Smooth muscle cell (in vitro differentiated cells): ENCODE data around the gene TSPAN14. TPM values are rescaled to one million over a fixed set of nuclear protein-coding genes. Genes with fewer than 3 reads are reported as not detected.
"Not testable (repeated sequence)": the region's sequence is repeated elsewhere in the genome, so short reads cannot be mapped to it uniquely, and the experiment has no call there.

Experiments
- DNase-seq: peaks from one replicate; lab custom pipeline; 2025; ENCODE audit not compliant: unreplicated experiment; lab: John Stamatoyannopoulos, UW
- H2AFZ ChIP-seq: fragments of 200-600 bp; sonication (generic); 2 replicates; pipeline ENCODE4 v1.6.0; 2016; ENCODE audit warnings: antibody characterized with exemption, low read depth, mild to moderate bottlenecking
- H3F3A ChIP-seq: fragments of 200-600 bp; sonication (generic); 2 replicates; pipeline ENCODE4 v1.6.0; 2017; ENCODE audit warnings: antibody characterized with exemption, low read depth
- H3K27ac ChIP-seq: fragments of 200-600 bp; sonication (generic); 2 replicates; pipeline ENCODE4 v1.5.1; 2016; ENCODE audit warnings: low read depth, mild to moderate bottlenecking
- H3K27me3 ChIP-seq: fragments of 200-600 bp; sonication (generic); 2 replicates; pipeline ENCODE4 v1.6.1; 2016; ENCODE audit warnings: low read depth, mild to moderate bottlenecking
- H3K36me3 ChIP-seq: fragments of 200-600 bp; sonication (generic); 2 replicates; pipeline ENCODE4 v1.5.1; 2016; ENCODE audit warnings: low read depth
- H3K4me1 ChIP-seq: fragments of 200-600 bp; sonication (generic); 2 replicates; pipeline ENCODE4 v1.5.1; 2016; ENCODE audit warnings: low read depth
- H3K4me2 ChIP-seq: fragments of 200-600 bp; sonication (generic); 2 replicates; pipeline ENCODE4 v1.6.0; 2016; ENCODE audit warnings: mild to moderate bottlenecking
- H3K4me3 ChIP-seq: fragments of 200-600 bp; sonication (generic); 2 replicates; pipeline ENCODE4 v1.5.1; 2016; ENCODE audit warnings: mild to moderate bottlenecking
- H3K79me2 ChIP-seq: fragments of 200-600 bp; sonication (generic); 2 replicates; pipeline ENCODE4 v1.6.0; 2016; ENCODE audit warnings: low read depth, mild to moderate bottlenecking
- H3K9ac ChIP-seq: fragments of 200-600 bp; sonication (generic); 2 replicates; pipeline ENCODE4 v1.6.0; 2016; ENCODE audit warnings: low read depth
- H3K9me3 ChIP-seq: fragments of 200-600 bp; sonication (generic); replicated peaks from 2 replicates; pipeline ENCODE4 v1.5.1; 2016; ENCODE audit warnings: low read depth
- H4K20me1 ChIP-seq: fragments of 200-600 bp; sonication (generic); 2 replicates; pipeline ENCODE4 v1.6.0; 2016; ENCODE audit warnings: low read depth
- WGBS: methylation state at CpG from one replicate; pipeline ENCODE4 v1.1.7; 2016; ENCODE audit warnings: low lambda C conversion rate; 5-methylcytosine and 5-hydroxymethylcytosine counted together
- polyA plus RNA-seq: library from polyadenylated mRNA; unstranded; fragments of >200 nt; fragmentation: Nextera tagmentation; extraction: Ambion mirVana; gene quantifications from 2 replicates; pipeline ENCODE4 v1.2.1, GENCODE V29; 2016
- total RNA-seq: library from RNA; depleted of rRNA; stranded (reverse); fragments of >200 nt; gene quantifications from 2 replicates; pipeline ENCODE4 v1.2.3, GENCODE V29; 2014
- TF ChIP-seq, protein P1 (sequence below): fragments of 200-600 bp; sonication (generic); IDR thresholded peaks from 2 replicates; pipeline ENCODE4 v1.5.1; 2017; ENCODE audit warnings: borderline replicate concordance, mild to moderate bottlenecking, antibody characterized with exemption; ENCODE audit not compliant: insufficient read depth, poor library complexity, severe bottlenecking

The TSPAN14 gene
- total and polyA plus RNA-seq, 2 experiments from 2014 or later, result 42.7 to 46.3 TPM

DNA sequence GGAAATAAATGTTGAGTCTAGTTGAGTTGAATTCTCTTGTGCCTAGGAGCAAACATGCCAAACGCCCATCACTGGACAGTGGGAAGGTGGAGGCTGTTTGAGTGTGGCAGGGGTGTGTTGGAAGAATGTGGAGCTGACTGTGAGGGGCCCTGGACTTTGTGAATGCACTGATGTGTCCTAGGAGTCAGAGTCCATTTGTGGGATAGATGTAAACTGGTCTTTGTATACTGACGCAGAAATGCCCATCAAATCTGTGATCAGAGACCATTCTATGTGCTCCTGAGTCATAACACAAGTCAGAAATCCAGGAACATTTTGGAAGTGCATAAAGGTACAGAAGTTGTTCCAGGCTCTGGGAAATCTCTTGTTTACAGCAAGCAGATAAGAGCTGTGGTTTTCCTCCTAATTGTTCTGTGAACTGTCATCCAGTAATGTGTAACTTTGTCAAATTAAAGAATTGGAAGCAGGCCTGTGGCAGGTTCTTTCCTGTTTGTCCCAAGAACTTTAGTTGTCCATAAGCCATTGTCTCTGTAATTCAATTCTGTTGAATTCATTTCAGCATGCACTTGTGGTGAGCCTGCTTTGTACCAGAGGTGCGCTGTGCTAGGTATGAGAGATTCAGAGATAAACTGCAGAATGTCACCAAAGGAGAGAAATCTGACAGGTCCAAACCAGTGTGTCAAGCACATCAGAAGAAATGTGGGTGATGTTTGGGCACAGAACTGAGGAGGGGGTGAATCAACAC, 38.2 kb upstream of the TSPAN14 start:
- Histone ChIP-seq H3K4me2 (no peak overlapping the region), H3F3A (peaks cover 5% of the 10 kb centered on the region), H3K4me1 (peaks cover 44% of the 10 kb centered on the region)

DNA sequence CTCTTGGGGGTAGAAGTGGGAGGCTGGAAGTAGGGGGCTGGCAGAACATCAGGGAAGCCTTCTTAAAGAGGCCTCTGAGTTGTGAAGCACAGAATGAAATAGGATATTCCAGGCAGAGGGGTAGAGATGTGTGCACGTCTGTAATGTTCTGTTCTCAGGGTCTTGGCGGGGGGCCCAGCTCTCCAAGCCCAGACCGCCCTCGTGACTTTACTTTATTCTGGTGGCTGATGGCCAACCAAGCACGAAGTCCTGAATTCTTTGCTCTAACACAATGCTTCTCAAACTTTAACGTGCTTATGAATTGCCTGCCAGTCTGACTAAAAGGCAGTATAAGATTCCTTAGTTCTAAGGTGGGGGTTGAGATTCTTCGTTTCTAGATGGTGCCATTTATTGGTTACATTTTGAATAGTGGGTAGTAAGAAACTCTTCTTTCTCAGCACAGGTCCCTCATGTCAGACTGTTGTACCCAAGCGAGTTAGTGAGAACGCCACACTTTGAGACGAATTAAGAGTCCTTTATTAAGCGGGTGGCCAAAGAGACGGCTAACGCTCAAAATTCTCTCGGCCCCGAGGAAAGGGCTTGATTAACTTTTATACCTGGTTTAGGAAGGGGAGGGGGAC, 37.5 kb upstream of the TSPAN14 start:
- peaks cover 25% of the 10 kb centered on the region for H3K79me2 ChIP-seq
- H3K4me1 ChIP-seq, result peaks cover 40% of the 10 kb centered on the region
- H3K9ac ChIP-seq, result no peak overlapping the region
- no peaks in the 10 kb centered on the region for H3K9me3 ChIP-seq
- peaks cover 1% of the 10 kb centered on the region for H3K36me3 ChIP-seq
- H4K20me1 ChIP-seq, result peaks cover 48% of the 10 kb centered on the region
- H3F3A ChIP-seq, result peaks cover 5% of the 10 kb centered on the region
- 72% methylated on average over 15 of the region's 15 CpGs for WGBS
- TF ChIP-seq, protein P1, sequence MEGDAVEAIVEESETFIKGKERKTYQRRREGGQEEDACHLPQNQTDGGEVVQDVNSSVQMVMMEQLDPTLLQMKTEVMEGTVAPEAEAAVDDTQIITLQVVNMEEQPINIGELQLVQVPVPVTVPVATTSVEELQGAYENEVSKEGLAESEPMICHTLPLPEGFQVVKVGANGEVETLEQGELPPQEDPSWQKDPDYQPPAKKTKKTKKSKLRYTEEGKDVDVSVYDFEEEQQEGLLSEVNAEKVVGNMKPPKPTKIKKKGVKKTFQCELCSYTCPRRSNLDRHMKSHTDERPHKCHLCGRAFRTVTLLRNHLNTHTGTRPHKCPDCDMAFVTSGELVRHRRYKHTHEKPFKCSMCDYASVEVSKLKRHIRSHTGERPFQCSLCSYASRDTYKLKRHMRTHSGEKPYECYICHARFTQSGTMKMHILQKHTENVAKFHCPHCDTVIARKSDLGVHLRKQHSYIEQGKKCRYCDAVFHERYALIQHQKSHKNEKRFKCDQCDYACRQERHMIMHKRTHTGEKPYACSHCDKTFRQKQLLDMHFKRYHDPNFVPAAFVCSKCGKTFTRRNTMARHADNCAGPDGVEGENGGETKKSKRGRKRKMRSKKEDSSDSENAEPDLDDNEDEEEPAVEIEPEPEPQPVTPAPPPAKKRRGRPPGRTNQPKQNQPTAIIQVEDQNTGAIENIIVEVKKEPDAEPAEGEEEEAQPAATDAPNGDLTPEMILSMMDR, result no peak
- DNase-seq, result no peak
- H3K4me3 ChIP-seq, result peak overlapping the region; percentile 13
- no peak overlapping the region for H3K4me2 ChIP-seq
- no peak overlapping the region for H2AFZ ChIP-seq
- no peaks in the 10 kb centered on the region for H3K27me3 ChIP-seq
- H3K27ac ChIP-seq, result no peak overlapping the region

More for the DNA sequence above, 38.2 kb upstream of the TSPAN14 start:
- TF ChIP-seq, protein P1, result no peak
- peaks cover 51% of the 10 kb centered on the region for H4K20me1 ChIP-seq
- no peaks in the 10 kb centered on the region for H3K36me3 ChIP-seq
- H3K9ac ChIP-seq, result no peak overlapping the region
- WGBS, result 91% methylated on average over 3 of the region's 3 CpGs
- H3K4me3 ChIP-seq, result peak overlapping the region; percentile 13
- no peak overlapping the region for H2AFZ ChIP-seq
- no peaks in the 10 kb centered on the region for H3K9me3 ChIP-seq
- no peak overlapping the region for H3K27ac ChIP-seq
- no peak for DNase-seq
- no peaks in the 10 kb centered on the region for H3K27me3 ChIP-seq
- peaks cover 25% of the 10 kb centered on the region for H3K79me2 ChIP-seq

DNA sequence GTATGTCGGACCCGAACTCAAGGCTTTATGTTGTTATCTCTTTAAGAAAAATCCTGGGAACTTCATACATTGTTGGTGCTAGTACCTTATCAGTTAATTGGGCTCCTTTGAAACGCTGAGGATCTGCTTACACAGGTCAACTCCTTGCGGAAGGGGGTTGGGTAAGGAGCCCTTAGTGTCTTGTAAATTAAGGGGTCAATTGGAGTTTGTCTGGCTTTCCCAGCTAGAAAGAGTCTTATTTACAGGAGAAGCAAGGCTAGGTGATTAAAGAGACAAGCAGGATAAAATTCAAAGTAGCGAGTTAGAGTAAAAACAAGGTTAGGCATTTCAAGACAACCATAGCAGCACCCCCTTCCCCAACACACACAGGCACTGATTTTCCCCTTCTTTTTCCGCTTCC, 36.9 kb upstream of the TSPAN14 start:
- not testable (repeated sequence) for H2AFZ ChIP-seq, H3K27ac ChIP-seq, H3K9me3 ChIP-seq, DNase-seq, H3K4me3 ChIP-seq, H3F3A ChIP-seq, H3K36me3 ChIP-seq, H3K27me3 ChIP-seq, H3K4me2 ChIP-seq, H3K9ac ChIP-seq
- WGBS, result 74% methylated on average over 6 of the region's 6 CpGs
- H4K20me1 ChIP-seq, result peaks cover 44% of the 10 kb centered on the region
- peaks cover 36% of the 10 kb centered on the region for H3K4me1 ChIP-seq
- peaks cover 25% of the 10 kb centered on the region for H3K79me2 ChIP-seq

DNA sequence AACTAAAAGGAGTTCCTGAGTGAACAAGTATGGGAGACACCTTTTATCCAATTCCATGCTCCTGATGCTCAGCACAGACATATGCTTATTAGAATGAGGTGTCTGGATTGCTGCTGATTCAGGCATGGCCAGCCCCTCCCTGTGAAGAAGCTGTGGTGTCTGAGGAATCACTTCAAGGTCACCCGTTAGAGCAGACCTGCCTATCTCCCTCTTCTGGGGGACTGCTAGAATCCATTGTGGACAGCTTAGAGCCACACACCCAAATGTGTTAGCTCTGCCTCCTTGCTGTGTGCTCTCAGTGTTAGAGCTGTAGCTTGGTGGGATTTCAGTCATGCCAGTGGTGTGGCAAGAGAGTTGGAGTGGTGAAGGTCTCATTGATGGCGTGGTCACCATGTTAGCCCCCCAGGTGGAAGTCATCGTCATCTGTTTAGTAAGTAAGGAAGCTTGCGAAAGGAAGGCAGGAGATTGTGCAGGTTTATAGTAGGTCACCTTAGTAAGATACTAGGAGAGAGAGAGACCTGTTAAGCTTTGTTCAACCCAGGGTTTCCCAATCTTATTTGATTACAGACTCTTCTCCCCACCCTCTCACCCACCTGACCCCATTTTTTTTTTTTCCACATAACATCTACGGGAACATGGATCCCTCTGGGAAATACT, 32.9 kb upstream of the TSPAN14 start:
- Histone ChIP-seq H2AFZ (no peak overlapping the region), H4K20me1 (peaks cover 31% of the 10 kb centered on the region), H3K4me1 (peaks cover 12% of the 10 kb centered on the region), H3F3A (no peaks in the 10 kb centered on the region), H3K27me3 (no peaks in the 10 kb centered on the region), H3K9ac (no peak overlapping the region), H3K79me2 (peaks cover 16% of the 10 kb centered on the region), H3K27ac (no peak overlapping the region), H3K9me3 (no peaks in the 10 kb centered on the region), H3K4me3 (no peak overlapping the region), H3K36me3 (peaks cover 4% of the 10 kb centered on the region), H3K4me2 (no peak overlapping the region)
- no peak for DNase-seq
- WGBS, result 92% methylated on average over 5 of the region's 5 CpGs
- TF ChIP-seq, protein P1, result no peak
